Peyer's patch (tissue), 4 donors: ENCODE results near the gene GALNT9.

Experiments
- POLR2A ChIP-seq, 2 donors: fragments of 450-650 bp; IDR thresholded peaks; one replicate each; pipeline ENCODE4 v1.5.1; 2017; ENCODE audit warnings: antibody characterized with exemption in 2 of 2, mild to moderate bottlenecking in 2 of 2, moderate library complexity in 2 of 2
- TF ChIP-seq, protein P1 (sequence below), 6 experiments: fragments of 450-650 bp in 4 of 6; fragments of 200-600 bp in 2 of 6; sonication (generic) in 1 of 6; IDR thresholded peaks; one replicate each; pipeline ENCODE4 v1.5.1; 2017 to 2019; ENCODE audit warnings: antibody characterized with exemption in 6 of 6, mild to moderate bottlenecking in 3 of 6, moderate library complexity in 1 of 6

DNA sequence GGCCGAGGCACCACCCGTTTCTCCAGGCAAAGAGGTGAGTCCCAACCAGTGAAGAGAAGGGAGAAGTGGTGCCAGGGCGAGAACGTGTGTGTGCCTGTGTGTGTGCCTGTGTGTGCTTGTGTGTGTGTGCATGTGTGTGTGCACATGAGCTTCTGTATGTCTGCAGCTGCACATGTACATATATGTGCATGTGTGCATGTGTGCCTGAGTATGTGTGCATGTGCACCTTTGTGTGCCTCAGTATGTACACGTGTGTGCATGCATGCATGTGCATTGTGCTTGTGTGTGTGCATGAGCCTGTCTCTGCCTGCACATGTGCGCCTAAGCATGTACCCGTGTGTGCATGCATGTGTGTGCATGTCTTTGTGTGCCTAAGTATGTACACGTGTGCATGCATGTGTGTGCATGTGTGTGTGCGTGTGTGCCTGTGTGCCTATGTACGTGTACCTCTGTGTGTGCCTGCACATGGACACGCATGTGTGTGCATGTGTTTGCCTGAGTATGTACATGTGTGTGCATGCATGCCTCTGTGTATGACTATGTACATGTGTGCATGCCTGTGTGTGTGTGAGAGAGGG, 5.9 kb upstream of the GALNT9 start:
- TF ChIP-seq, protein P1, sequence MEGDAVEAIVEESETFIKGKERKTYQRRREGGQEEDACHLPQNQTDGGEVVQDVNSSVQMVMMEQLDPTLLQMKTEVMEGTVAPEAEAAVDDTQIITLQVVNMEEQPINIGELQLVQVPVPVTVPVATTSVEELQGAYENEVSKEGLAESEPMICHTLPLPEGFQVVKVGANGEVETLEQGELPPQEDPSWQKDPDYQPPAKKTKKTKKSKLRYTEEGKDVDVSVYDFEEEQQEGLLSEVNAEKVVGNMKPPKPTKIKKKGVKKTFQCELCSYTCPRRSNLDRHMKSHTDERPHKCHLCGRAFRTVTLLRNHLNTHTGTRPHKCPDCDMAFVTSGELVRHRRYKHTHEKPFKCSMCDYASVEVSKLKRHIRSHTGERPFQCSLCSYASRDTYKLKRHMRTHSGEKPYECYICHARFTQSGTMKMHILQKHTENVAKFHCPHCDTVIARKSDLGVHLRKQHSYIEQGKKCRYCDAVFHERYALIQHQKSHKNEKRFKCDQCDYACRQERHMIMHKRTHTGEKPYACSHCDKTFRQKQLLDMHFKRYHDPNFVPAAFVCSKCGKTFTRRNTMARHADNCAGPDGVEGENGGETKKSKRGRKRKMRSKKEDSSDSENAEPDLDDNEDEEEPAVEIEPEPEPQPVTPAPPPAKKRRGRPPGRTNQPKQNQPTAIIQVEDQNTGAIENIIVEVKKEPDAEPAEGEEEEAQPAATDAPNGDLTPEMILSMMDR (IDR thresholded peaks at IDR 0.05), result no peak
- no peak for TF ChIP-seq POLR2A (IDR thresholded peaks at IDR 0.05)
